HepG2 (cell line): Measurements from ENCODE around the gene NUDT2. TPM values are rescaled to one million over a fixed set of nuclear protein-coding genes. Genes with fewer than 3 reads are reported as not detected.
A peak's percentile ranks its signal among the peaks of the same experiment; 100 is the strongest.

Source experiments
- BRD4 ChIP-seq: sonication (generic); formaldehyde crosslinking; IDR thresholded peaks from 2 replicates; pipeline ENCODE4 v1.4.0; 2020; ENCODE audit warnings: missing genetic modification reagents
- CENPX ChIP-seq: sonication (generic); formaldehyde crosslinking; IDR thresholded peaks from 2 replicates; pipeline ENCODE4 v1.9.0; 2021; ENCODE audit warnings: mild to moderate bottlenecking, missing genetic modification reagents, moderate library complexity
- FOXO1 ChIP-seq: sonication (generic); formaldehyde crosslinking; IDR thresholded peaks from 2 replicates; pipeline ENCODE4 v1.4.0; 2020; ENCODE audit warnings: missing genetic modification reagents
- GLI4 ChIP-seq: sonication (generic); formaldehyde crosslinking; IDR thresholded peaks from 2 replicates; pipeline ENCODE4 v1.5.1; 2020; ENCODE audit warnings: missing genetic modification reagents, mild to moderate bottlenecking, moderate library complexity, borderline replicate concordance
- GTF3A ChIP-seq: sonication (generic); formaldehyde crosslinking; conservative IDR thresholded peaks from 2 replicates; pipeline ENCODE4 v1.4.0; 2020; ENCODE audit warnings: mild to moderate bottlenecking, missing genetic modification reagents
- MTA1 ChIP-seq: sonication (generic); formaldehyde crosslinking; IDR thresholded peaks from 2 replicates; pipeline ENCODE4 v1.4.0; 2020; ENCODE audit warnings: missing genetic modification reagents, mild to moderate bottlenecking, borderline replicate concordance
- MXD4 ChIP-seq: IDR thresholded peaks from 2 replicates; pipeline ENCODE4 v1.6.1; 2016; ENCODE audit warnings: mild to moderate bottlenecking, missing biosample characterization, missing genetic modification reagents
- PAX8 ChIP-seq: sonication (generic); formaldehyde crosslinking; IDR thresholded peaks from 2 replicates; pipeline ENCODE4 v1.8.0; 2022; ENCODE audit warnings: mild to moderate bottlenecking, missing genetic modification reagents, borderline replicate concordance
- RFX3 ChIP-seq: IDR thresholded peaks from 2 replicates; pipeline ENCODE4 v1.6.1; 2016; ENCODE audit warnings: missing biosample characterization, missing genetic modification reagents
- SUZ12 ChIP-seq: fragments of 150-350 bp; IDR thresholded peaks from 2 replicates; pipeline ENCODE4 v1.6.1; 2014; ENCODE audit warnings: low read depth, low read length
- ZSCAN12 ChIP-seq: sonication (generic); formaldehyde crosslinking; IDR thresholded peaks from 2 replicates; pipeline ENCODE4 v1.9.0; 2021; ENCODE audit warnings: mild to moderate bottlenecking, missing genetic modification reagents
- polyA plus RNA-seq, 8 experiments: library from polyadenylated mRNA; depleted of rRNA in 3 of 8; stranded (reverse) in 7 of 8; unstranded in 1 of 8; fragments of >200 nt; fragmentation: Illumina TruSeq in 4 of 8; extraction: Trizol in 4 of 8; gene quantifications; 2 replicates each; pipeline versions ENCODE4 v1.2.1 to v1.2.3, GENCODE V29; 2011 to 2016; ENCODE audit warnings: low read depth in 4 of 8, missing spikeins in 1 of 8, mixed read lengths in 1 of 8; ENCODE audit not compliant: insufficient read depth in 1 of 8
- total RNA-seq, 5 experiments: library from RNA; depleted of rRNA; stranded (reverse); fragments of >200 nt; fragmentation: Illumina TruSeq; extraction: Trizol; gene quantifications; 2 replicates each; pipeline ENCODE4 v1.2.3, GENCODE V29; 2016; ENCODE audit warnings: low read depth in 1 of 5
- TF ChIP-seq, protein P1 (sequence below): sonication (generic); formaldehyde crosslinking; IDR thresholded peaks from 2 replicates; pipeline ENCODE4 v1.4.0; 2020; ENCODE audit warnings: missing genetic modification reagents
- TF ChIP-seq, protein P2 (sequence below): fragments of 450-650 bp; IDR thresholded peaks from 2 replicates; pipeline ENCODE4 v1.6.1; 2016
- TF ChIP-seq, protein P3 (sequence below): sonication (generic); formaldehyde crosslinking; IDR thresholded peaks from 2 replicates; pipeline ENCODE4 v1.5.1; 2020; ENCODE audit warnings: mild to moderate bottlenecking, missing genetic modification reagents, borderline replicate concordance
- TF ChIP-seq, protein P4 (sequence below): sonication (generic); formaldehyde crosslinking; conservative IDR thresholded peaks from 2 replicates; pipeline ENCODE4 v1.8.1; 2023; ENCODE audit warnings: missing genetic modification reagents

The NUDT2 gene
- total and polyA plus RNA-seq, 2 of the 13 experiments (the other 11 are each of a cell fraction or from before 2014, with no cell fraction given): 19.9 to 24.6 TPM

DNA sequence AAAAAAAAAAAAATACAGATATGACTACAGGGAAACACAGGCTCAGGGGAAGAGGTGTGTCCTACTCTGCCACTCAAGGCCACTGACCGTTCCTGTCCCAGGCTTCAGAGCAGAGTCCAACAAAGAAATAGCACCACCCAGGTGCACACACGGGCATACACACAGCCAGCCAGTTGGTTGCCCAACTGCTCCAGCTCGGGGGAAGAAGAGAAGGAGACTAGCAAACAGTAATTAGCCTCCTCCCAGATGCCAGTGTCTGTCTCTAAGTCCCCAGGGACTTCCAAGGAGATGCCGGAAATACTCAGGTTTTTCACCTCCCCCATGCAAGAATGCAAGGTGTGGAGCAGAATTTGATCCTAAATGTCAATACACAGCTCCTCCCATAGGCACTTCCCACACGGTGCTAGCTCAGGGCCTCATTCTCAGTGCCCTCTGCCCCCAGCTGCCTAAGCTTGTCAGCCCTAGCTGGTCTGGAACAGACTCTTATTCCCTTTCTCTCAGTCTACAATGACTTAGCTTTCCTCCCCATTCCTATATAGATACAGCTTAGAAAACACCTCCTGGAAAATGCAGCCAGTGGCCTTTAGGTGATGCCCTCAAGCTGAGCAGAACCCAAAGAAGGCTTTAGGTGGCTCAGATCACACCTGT is 45.7 kb downstream of the NUDT2 start (continued):
- TF ChIP-seq, protein P1, sequence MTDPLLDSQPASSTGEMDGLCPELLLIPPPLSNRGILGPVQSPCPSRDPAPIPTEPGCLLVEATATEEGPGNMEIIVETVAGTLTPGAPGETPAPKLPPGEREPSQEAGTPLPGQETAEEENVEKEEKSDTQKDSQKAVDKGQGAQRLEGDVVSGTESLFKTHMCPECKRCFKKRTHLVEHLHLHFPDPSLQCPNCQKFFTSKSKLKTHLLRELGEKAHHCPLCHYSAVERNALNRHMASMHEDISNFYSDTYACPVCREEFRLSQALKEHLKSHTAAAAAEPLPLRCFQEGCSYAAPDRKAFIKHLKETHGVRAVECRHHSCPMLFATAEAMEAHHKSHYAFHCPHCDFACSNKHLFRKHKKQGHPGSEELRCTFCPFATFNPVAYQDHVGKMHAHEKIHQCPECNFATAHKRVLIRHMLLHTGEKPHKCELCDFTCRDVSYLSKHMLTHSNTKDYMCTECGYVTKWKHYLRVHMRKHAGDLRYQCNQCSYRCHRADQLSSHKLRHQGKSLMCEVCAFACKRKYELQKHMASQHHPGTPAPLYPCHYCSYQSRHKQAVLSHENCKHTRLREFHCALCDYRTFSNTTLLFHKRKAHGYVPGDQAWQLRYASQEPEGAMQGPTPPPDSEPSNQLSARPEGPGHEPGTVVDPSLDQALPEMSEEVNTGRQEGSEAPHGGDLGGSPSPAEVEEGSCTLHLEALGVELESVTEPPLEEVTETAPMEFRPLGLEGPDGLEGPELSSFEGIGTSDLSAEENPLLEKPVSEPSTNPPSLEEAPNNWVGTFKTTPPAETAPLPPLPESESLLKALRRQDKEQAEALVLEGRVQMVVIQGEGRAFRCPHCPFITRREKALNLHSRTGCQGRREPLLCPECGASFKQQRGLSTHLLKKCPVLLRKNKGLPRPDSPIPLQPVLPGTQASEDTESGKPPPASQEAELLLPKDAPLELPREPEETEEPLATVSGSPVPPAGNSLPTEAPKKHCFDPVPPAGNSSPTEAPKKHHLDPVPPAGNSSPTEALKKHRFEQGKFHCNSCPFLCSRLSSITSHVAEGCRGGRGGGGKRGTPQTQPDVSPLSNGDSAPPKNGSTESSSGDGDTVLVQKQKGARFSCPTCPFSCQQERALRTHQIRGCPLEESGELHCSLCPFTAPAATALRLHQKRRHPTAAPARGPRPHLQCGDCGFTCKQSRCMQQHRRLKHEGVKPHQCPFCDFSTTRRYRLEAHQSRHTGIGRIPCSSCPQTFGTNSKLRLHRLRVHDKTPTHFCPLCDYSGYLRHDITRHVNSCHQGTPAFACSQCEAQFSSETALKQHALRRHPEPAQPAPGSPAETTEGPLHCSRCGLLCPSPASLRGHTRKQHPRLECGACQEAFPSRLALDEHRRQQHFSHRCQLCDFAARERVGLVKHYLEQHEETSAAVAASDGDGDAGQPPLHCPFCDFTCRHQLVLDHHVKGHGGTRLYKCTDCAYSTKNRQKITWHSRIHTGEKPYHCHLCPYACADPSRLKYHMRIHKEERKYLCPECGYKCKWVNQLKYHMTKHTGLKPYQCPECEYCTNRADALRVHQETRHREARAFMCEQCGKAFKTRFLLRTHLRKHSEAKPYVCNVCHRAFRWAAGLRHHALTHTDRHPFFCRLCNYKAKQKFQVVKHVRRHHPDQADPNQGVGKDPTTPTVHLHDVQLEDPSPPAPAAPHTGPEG: no peak
- TF ChIP-seq FOXO1 (CRISPR knock-in tag) (no peak), ZSCAN12 (no peak), BRD4 (CRISPR knock-in tag) (no peak), SUZ12 (no peak), MXD4 (CRISPR knock-in tag) (0 out of 2 replicates have a peak, but pooled peaks have one; percentile 49), MTA1 (peak; percentile 48; the same call in 1 of the 2 replicates), CENPX (CRISPR knock-in tag) (no peak), PAX8 (no peak), GLI4 (no peak; the same call in 1 of the 2 replicates), GTF3A (CRISPR knock-in tag) (no peak), RFX3 (CRISPR knock-in tag) (no peak)
- TF ChIP-seq, protein P2, sequence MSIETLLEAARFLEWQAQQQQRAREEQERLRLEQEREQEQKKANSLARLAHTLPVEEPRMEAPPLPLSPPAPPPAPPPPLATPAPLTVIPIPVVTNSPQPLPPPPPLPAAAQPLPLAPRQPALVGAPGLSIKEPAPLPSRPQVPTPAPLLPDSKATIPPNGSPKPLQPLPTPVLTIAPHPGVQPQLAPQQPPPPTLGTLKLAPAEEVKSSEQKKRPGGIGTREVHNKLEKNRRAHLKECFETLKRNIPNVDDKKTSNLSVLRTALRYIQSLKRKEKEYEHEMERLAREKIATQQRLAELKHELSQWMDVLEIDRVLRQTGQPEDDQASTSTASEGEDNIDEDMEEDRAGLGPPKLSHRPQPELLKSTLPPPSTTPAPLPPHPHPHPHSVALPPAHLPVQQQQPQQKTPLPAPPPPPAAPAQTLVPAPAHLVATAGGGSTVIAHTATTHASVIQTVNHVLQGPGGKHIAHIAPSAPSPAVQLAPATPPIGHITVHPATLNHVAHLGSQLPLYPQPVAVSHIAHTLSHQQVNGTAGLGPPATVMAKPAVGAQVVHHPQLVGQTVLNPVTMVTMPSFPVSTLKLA: no peak
- TF ChIP-seq, protein P3, sequence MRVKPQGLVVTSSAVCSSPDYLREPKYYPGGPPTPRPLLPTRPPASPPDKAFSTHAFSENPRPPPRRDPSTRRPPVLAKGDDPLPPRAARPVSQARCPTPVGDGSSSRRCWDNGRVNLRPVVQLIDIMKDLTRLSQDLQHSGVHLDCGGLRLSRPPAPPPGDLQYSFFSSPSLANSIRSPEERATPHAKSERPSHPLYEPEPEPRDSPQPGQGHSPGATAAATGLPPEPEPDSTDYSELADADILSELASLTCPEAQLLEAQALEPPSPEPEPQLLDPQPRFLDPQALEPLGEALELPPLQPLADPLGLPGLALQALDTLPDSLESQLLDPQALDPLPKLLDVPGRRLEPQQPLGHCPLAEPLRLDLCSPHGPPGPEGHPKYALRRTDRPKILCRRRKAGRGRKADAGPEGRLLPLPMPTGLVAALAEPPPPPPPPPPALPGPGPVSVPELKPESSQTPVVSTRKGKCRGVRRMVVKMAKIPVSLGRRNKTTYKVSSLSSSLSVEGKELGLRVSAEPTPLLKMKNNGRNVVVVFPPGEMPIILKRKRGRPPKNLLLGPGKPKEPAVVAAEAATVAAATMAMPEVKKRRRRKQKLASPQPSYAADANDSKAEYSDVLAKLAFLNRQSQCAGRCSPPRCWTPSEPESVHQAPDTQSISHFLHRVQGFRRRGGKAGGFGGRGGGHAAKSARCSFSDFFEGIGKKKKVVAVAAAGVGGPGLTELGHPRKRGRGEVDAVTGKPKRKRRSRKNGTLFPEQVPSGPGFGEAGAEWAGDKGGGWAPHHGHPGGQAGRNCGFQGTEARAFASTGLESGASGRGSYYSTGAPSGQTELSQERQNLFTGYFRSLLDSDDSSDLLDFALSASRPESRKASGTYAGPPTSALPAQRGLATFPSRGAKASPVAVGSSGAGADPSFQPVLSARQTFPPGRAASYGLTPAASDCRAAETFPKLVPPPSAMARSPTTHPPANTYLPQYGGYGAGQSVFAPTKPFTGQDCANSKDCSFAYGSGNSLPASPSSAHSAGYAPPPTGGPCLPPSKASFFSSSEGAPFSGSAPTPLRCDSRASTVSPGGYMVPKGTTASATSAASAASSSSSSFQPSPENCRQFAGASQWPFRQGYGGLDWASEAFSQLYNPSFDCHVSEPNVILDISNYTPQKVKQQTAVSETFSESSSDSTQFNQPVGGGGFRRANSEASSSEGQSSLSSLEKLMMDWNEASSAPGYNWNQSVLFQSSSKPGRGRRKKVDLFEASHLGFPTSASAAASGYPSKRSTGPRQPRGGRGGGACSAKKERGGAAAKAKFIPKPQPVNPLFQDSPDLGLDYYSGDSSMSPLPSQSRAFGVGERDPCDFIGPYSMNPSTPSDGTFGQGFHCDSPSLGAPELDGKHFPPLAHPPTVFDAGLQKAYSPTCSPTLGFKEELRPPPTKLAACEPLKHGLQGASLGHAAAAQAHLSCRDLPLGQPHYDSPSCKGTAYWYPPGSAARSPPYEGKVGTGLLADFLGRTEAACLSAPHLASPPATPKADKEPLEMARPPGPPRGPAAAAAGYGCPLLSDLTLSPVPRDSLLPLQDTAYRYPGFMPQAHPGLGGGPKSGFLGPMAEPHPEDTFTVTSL (CRISPR knock-in tag): peak; percentile 75
- TF ChIP-seq, protein P4, sequence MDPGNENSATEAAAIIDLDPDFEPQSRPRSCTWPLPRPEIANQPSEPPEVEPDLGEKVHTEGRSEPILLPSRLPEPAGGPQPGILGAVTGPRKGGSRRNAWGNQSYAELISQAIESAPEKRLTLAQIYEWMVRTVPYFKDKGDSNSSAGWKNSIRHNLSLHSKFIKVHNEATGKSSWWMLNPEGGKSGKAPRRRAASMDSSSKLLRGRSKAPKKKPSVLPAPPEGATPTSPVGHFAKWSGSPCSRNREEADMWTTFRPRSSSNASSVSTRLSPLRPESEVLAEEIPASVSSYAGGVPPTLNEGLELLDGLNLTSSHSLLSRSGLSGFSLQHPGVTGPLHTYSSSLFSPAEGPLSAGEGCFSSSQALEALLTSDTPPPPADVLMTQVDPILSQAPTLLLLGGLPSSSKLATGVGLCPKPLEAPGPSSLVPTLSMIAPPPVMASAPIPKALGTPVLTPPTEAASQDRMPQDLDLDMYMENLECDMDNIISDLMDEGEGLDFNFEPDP (CRISPR knock-in tag): no peak
